GM21825 (cell line): Measurements from ENCODE around the gene RBMXL2.

Experiments used
- ATAC-seq: cut with Tn5 transposase; IDR thresholded peaks from one replicate; pipeline ENCODE4 v1.9.1; 2021; ENCODE audit warnings: mild to moderate bottlenecking, moderate library complexity; ENCODE audit not compliant: unreplicated experiment

The RBMXL2 gene

DNA sequence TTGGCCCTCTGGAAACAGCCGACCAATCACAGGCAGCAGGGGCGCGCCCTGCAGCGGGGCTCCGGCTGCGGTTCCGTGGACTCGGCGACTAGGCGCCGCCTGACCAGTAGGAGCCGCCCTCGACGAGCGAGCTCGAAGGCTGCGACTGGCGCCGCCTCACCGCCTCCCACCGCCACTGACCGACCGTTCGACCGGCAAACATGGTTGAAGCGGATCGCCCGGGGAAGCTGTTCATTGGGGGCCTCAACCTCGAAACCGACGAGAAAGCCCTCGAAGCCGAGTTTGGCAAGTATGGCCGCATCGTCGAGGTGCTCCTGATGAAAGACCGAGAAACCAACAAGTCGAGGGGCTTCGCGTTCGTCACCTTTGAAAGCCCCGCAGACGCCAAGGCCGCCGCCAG, at the start of gene RBMXL2:
RBMXL2 (plus strand) TSS at position 78 of the 400 bp plus-strand sequence; CDS start at position 201, 123 bp downstream.
- ATAC-seq: no peak

DNA sequence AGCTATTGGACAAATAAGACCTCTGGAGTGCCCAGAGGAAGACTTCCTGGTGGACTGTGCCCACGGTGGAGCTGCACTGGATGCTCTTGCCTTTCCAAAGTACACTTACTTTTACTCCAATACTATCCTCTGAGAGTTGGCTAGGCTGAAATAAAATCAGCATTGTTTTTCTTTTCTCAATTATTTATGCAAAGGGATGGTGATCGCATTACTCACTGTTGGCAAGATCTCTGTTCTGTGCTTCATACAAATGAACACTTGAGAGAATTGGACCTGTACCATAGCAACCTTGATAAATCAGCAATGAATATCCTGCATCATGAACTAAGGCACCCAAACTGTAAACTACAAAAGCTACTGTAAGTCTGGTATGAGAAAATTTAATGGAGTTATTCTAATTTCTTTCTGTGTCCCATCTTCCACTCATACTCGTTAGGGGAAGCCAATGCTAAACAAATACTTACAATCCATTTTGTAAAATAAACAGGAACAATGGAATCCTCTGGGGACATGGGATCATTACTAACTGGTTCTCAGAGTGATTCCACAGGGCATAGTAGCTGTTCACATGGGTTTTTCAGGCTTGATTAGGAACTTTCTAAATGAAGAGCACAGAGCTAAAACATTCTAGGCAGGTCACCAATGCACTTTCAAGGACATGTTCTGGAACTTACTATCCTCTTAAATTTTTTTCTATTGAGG, 42.2 kb upstream of the RBMXL2 start:
- ATAC-seq: no peak

DNA sequence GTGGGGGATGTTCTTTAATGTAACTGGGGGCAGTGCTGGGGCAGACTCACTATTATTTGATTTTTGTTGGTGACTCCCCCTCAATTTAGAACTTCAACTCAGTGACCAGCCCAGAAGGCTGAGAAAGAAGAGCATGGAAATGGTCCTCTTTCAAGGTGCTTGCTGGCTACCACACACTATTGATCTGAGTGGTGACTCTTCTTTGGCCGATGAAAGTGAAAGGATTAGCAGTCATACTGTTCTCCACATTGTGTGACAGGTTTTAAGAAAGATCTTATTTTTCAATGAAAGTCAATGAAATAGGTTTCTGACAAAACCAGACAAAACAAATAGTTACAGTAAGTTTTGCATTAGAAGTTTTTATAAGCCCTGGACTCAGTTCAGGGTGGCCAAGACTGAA, 38.6 kb upstream of the RBMXL2 start:
- no peak for ATAC-seq

GRCh38 chr11:7056828-7057513, 31.8 kb upstream of the RBMXL2 start:
- ATAC-seq: no peak

DNA sequence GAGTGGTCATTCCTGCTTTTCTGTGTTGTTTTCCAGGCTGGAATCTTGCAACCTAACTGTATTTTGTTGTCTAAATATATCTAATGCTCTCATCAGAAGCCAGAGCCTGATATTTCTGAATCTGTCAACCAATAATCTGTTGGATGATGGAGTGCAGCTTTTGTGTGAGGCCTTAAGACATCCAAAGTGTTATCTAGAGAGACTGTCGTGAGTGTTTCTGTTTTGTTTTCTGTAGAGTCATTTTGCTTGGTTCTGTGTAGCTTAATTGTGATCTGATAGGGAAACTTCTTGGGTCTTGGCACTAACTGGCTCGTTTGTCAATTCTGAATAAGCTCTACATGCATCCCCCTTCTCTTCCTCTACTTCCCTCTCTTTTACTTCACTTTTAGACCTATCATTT, 31.2 kb upstream of the RBMXL2 start:
- ATAC-seq: no peak

GRCh38 chr11:7060868-7061267, 27.9 kb upstream of the RBMXL2 start:
- ATAC-seq: no peak

DNA sequence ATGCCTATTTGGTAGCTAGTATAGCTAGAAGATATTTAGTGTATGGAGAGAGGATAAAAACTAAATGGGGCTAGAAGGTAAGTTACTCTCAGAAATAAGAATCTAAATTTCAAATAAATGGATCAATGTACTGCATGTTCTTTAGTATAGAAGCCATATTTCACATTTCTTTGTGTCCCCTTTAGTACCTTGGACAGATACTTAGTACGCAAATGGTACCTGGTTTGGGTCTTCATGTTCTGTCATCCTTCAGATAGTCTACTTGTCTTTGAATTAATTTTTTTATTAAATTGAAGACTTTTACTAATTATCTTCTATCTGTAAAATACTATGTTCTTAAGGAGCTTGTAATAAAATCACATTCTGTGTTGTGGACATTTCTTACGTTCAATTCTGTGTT, 26.3 kb upstream of the RBMXL2 start:
- ATAC-seq: no peak

- no peak for ATAC-seq
These were observed 16.3 kb upstream of the RBMXL2 start for GRCh38 chr11:7072401-7073028.

DNA sequence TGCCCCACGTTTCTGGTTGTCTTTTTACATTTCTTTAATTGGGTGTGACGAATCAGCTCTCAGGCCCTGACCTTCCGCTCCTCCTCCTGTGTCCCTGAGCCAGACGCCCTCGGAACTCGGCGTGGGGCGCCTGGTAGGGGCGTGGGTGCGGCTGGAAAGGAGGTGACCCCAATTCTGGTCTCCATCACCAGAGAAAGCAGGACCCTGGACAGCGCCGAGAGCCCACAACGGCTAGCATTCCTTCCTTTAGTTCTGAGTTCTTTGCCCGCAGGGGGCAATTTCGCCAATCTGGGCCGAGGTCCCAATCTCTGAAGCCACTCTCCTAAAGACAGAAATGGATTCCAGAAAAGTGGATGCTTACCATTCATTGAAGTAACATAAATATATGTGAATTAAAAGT, 11.7 kb upstream of the RBMXL2 start:
- ATAC-seq: no peak

- no peak for ATAC-seq
These were observed 9.2 kb upstream of the RBMXL2 start for GRCh38 chr11:7079545-7080135.

DNA sequence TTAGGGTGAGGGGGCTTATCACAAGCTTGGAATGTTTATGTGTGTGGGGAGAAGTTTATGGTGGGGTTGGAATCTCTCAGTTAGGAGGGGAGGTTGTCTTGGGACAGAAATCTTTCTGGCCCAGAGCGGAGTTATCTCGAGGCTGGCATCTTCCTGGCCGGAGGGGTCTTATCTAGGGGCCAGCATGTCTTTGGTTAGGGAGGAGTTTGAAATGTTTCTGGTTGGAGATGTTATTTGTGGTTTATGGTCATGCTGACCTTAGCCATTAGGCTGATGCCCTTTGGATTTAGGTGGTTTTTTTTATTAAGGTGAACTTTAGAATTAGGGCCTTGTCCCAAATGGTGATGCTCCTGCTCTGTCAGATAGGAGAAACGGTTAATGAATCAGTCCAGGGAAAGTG, 7.9 kb upstream of the RBMXL2 start:
- no peak for ATAC-seq

DNA sequence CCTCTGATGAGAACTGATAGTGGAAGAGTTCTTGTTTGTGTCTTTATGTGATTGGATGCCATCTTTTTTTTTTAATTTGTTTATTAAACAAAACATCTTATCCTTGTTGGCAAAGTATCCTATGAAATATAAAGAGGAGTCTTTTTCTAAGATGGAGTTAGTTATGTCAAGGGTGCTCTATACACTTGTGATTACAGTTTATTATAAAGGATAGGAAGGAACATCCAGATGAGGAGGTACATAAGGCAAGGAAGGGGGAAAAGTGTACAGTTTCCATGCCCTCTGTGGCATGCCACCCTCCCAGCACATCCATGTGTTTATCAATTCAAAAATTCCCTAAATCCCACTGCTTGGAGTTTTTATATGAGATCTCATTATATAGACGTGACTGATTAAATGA, 7.4 kb upstream of the RBMXL2 start:
- ATAC-seq: no peak

- no peak for ATAC-seq
These were observed 792 bp downstream of the RBMXL2 start for GRCh38 chr11:7089328-7090251.

DNA sequence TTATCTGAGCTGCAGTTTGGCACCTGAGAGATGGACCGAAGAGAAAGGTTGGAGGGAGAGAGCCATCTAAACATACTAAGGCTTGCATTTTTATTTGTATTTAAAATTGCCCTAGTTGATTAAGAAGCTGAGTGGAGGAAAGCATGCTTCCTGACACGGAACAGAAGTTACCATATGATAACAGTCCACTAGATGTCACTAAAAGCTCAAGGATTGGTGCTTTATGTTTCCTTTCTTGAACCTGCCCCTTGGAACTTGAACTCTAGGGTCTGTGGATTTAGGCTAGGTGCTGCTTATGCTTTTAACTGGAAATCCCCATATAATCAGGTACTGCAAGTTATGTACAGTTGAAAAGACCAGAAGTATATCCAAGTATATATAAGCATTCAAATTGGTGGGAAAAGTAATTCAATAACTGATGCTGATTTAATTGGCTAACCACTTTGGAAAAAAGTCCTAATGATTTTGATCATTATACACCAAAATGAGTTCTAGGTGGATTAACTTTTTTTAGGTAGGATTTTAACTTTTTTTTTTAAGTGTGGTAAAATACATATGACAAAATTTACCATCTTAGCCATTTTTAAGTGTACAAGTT, 9.5 kb downstream of the RBMXL2 start:
- peak; percentile 73 for ATAC-seq

DNA sequence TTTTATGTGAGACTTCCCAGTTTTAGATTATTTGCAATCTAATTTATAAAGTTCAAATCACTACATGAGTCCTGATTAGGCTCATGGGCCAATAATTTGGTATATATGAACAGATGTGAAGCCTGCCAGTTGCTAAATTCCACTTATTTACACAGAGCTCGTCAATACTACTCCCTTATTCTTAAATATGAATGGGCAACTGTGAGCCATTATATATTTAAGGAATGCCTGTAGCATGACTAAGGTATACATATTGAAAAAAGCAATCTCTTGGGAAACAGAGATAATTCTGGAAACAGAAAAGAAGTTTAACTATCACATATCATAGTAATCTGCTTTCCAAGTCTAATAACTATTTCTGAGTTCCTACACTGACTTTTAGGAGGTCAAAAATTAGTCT, 27.0 kb downstream of the RBMXL2 start:
- no peak for ATAC-seq

DNA sequence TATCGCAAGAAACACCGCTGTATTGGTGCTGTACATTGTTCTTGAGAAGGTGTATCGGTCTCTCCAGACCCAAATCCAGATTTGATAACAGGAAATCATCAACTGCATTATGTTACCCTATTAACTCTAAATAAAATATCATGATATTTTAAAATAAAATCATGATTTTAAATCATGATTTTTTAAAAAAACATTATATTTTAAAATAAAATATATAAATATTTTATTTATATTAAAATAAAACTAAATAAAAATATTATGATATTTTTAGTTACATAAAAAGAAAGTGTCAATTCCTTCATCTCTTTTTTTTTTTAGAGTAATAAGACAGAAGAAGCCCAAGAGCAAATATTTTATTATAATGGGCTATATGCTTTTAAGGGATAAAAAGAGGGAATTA, 27.6 kb downstream of the RBMXL2 start:
- ATAC-seq: no peak

DNA sequence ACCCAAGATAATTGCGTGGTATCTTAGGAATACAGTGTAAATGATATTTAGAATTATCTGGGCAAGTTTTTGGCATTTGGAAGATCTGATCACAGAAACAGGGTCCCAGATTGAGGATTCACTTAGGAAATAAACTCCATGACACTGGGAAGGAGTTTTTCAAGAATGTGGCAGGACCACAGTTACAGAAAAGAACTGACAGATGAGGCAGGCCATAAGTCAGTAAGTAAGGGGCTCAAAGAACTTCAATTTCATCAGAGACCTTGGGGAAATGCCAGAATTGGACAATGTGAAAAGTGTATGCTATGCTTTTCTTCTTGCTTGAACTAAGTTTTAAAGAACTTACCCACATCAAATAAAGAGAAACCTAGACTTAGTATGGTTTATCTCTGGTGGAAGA, 49.3 kb downstream of the RBMXL2 start:
- ATAC-seq: no peak
